HG03442 (cell line): ENCODE data around the gene CES3.
"Not testable (repeated sequence)": the region's sequence is repeated elsewhere in the genome, so short reads cannot be mapped to it uniquely, and the experiment has no call there.

Source experiments
- ATAC-seq: cut with Tn5 transposase; IDR thresholded peaks from one replicate; pipeline ENCODE4 v1.9.1; 2021; ENCODE audit warnings: mild to moderate bottlenecking, moderate library complexity; ENCODE audit not compliant: unreplicated experiment

Gene CES3

DNA sequence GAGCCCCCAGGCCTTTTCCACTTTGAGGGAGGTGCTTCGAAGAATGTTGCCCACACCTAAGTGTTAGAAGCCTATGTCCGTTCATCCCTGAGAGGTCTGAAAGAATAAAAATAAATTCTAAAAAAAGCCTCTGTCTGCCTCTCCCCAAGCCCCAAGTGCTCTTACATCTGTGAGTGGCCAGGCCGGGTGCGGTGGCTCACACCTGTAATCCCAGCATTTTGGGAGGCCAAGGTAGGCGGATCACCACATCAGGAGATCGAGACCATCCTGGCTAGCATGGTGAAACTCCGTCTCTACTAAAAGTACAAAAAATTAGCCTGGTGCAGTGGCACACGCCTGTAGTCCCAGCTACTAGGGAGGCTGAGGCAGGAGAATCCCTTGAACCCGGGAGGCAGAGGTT lies 16.1 kb upstream of the CES3 start:
- ATAC-seq, result not testable (repeated sequence)

DNA sequence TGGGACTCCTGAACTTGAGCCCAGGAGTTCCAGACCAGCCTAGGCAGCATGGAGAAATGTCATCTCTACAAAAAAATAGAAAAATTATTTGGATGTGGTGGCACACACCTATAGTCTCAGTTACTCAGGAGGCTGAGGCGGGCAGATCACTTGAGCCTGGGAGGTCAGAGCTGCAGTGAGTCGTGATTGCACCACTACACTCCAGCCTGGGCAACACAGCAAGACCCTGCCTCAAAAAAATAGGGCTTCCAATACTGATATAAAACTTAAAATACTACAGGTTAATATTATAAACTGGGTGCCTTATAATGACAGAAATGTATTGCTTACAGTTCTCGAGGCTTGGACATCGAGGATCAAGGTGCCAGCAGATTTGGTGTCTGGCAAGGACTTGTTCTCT lies 15.1 kb upstream of the CES3 start:
- no peak for ATAC-seq

DNA sequence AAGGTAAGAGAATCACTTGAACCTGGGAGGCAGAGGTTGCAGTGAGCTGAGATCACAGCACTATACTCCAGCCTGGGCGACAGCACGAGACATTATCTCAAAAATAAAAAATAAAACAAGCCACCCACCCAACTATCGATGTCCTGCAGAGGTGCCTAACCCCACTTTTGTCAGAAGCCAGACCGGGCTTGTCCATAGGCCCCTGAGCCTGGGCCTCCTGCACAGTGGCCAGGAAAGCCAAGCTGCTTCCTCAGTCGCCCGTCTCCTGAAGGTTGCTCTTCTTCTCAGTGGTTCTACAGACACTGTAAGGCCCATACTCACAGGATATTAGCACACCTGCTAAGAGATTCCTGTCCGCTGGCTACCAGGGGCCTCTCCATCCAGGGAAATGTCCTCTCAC lies 14.5 kb upstream of the CES3 start:
- ATAC-seq, result no peak

DNA sequence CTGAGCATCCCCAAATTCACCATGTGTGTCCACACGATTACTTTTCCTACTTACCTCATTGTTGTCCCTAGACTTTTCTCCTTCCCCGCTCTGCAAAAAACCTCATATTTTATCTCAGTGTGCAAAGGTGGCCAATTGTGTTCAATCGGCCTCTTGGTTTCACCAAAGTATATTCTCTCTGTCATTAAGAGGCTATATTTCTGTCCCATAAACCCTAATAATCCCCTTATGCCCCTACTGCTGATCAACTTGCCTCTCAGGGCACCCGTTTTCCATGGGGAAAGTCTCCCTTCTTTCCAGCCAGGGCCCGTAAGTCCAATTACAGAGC lies 14.1 kb upstream of the CES3 start:
- no peak for ATAC-seq

DNA sequence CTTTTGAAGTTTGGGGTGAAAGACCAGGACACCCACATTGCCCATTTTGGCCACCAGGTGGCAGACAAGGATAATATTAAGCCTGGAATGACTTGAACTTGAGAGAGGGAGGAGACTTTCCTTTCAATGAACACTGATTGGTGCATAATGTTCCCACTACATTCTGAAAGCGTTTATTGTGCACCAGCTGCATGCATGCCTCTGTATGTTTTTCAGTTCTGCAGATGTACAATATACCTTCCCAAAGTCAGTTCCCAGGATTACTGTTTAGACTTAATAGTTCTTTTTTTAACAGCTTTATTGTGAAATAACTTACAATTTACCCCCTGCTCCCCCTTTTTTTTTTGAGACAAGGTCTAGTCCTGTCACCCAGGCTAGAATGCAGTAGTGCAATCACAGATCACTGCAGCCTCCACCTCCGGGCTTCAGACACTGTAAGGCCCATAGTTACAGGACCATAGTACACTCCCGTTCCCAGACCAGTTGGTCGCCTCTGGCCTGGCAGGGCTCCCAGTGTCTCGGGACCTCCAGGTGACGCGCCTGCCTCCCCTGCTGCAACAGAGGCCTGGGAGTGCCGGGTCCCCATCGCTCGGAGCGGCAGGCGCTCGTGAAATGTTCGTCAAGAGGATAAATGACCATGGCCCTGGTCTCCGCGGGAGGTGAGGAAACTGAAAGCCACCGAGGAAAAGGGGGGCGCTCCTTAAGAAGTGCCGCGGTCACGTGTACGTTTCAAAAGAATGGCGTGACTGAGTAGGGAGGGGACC lies 13.6 kb upstream of the CES3 start:
- ATAC-seq, result no peak

DNA sequence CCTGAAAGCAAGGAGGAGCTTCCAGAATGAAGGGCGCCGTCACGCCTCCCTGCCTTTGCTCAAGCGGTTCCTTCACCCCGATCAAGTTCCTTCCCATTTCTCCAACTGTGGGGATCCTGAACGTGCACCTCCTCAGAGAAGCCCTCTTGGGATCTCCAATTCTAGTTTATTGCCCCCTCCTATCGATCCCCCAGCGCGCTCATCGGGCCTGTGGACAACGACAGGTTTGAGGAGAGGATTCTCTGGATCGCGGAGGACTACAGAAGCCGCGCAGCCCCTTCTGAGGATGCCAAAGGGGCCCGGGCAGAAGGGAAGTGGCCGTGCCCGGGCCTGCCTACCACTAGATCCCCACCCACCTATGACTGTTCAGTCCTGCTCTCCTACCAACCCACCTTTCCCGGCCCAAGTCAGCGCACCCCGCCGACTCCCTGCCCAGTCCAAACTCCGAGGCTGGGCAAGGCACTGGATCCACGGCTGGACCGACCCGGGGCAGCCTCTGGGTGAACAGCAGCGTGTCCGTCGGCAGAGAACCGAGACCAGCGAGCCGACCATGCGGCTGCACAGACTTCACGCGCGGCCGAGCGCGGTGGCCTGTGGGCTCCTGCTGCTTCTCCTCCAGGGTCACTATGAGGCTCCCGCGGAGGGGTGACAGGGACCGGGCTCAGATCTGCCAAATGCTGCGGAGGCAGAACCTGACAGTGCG lies 12.8 kb upstream of the CES3 start:
- ATAC-seq, result no peak

DNA sequence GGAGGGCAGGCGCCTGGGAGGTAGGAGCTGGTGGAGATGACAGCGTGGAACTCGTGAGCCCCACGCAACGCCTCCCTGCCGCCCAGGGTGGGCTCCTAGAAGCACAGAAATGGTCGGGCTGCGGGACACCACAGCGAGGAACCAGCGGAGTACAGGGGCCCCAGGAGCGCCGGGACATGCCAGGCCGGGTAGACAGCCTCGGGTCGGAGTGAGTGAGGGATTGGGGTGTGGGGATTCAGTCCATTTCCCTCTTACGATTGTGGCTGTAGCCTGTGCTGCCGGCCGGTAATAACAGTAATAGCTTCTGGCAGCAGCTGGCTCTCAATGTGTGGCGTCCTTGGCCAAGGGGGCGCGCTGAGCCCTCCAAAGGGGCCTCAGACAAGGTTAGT lies 12.2 kb upstream of the CES3 start:
- no peak for ATAC-seq

DNA sequence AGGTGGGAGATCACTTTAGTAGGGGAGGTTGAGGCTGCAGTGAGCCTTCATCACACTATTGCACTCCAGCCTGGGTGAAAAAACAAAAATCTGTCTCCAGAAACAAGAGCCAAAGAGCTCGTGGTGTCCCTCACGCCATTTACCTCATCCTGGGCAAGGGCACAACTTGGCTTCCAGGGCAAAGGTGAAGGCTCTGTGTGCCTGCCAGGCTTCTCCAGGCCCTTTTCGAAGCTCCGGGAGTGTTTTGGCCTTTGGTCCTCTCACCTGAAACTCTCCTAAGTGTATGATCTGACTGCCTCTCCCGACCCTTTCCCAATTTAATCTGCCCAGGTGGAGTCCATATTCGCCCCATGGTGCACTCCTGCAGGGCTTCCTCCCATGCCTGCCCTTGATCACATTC lies 11.6 kb upstream of the CES3 start:
- no peak for ATAC-seq

DNA sequence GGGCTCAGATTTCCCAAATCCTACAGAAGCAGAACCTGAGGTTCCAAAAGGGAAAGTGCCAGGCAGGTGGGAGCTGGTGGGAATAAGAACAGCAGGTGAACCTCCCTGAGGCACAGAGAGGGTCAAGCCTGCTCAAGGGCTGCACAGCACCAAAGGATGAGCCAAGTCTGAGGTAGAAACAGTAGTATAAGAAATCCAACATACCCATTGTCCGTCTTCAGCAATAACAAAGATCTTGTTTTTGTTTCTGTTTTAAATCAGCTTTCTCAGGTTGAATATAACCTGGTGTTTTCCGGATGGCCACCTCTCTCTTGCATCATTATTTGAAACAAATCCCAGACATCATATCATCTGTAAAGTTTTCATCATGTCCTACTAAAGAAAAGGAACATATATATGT lies 10.6 kb upstream of the CES3 start:
- ATAC-seq, result no peak

DNA sequence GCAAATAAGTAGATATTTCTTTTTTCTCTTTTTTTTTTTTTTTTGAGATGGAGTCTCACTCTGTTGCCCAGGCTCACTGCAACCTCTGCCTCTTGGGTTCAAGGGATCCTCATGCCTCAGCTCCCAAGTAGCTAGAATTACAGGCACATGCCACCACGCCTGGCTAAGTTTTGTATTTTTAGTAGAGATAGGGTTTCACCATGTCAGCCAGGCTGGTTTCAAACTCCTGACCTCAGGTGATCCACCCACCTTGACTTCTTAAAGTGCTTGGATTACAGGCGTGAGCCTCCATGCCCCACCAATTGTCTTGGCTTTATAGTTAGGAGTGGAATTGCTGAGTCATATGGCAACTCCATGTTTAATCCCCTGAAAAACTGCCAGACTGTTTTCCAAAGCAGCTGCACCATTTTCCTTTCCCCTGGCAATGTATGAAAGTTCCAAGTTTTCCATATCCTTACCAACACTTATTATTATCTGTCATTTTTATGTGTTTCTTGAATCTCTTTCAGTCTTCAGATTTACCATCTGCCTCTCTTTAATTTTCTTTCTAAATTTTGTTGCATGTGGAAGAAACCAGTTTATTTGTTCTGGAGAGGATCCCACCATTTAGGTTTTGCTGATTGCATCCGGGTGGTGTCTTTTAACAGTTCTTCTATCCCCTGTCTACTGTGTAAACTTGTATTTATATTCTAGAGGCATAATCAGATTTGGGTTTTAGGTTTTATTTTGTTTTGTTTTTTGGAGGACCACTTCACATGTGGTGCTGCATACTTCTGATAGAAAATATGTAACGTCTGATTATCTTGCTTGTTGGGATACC lies 9.9 kb upstream of the CES3 start:
- ATAC-seq, result no peak

DNA sequence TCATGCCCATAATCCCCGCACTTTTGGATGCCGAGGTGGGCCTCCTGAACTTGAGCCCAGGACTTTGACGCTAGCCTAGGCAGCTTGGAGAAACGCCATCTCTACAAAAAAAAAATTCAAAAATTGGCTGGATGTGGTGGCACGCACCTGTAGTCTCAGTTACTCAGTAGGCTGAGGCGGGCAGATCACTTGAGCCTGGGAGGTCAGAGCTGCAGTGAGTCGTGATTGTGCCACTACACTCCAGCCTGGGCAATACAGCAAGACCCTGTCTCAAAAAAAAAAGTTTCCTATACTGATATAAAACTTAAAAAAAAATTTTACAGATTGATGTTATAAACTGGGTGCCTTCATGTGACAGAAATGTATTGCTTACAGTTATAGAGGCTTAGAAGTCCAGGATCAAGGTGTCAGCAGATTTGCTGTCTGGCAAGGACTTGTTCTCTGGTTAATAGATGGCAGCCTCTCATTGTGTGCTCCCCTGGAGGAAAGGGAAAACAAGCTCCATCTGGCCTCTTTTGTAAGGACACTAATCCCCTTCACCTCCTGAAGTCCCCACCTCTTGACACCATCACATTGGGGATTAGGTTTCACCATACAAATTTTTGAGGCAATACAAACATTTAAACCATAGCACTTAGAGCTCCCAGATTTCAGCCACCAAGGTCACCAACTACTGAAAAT lies 8.5 kb upstream of the CES3 start:
- ATAC-seq, result no peak

DNA sequence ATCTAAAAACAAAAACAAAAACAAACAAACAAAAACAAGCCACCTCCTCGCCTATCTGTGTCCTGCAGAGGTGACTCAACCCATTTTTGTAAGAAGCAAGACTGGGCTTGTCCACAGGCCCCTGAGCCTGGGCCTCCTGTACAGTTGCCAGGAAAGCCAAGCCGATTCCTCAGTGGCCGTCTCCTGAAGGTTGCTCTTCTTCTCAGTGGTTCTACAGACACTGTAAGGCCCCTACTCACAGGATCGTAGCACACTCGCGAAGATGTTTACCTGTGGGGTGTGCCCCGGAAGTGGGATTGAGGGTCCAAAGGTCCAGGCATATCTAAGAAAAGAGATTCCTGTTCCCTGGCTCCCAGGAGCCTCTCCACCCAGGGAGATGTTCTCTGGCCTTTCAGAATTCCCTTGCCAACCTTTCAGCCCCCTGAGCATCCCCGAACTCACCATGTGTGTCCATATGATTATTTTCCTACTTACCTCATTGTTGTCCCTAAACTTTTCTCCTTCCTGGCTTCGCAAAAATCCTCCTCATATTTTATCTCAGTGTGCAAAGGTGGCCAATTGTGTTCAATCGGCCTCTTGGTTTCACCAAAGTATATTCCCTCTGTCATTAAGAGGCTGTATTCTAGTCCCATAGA lies 7.5 kb upstream of the CES3 start:
- no peak for ATAC-seq

DNA sequence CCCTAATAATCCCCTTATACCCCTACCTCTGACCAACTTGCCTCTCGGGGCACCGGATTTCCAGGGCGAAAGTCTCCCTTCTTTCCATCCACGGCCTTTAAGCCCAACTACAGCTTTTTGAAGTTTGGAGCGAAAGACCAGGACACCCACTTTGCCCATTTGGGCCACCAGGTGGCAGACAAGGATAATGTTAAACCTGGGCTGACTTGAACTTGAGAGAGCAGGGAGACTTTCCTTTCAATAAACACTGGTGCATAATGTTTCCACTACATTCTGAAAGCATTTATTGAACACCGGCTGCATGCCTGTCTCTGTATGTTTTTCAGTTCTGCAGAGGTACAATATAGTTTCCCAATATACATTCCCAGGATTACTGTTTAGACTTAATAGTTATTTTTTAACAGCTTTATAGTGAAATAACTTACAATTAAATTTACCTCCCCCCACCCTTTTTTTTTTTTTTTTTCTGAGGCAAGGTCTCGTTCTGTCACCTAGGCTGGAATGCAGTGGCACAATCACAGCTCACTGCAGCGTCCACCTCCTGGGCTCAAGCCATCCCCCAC lies 6.9 kb upstream of the CES3 start:
- ATAC-seq, result no peak

DNA sequence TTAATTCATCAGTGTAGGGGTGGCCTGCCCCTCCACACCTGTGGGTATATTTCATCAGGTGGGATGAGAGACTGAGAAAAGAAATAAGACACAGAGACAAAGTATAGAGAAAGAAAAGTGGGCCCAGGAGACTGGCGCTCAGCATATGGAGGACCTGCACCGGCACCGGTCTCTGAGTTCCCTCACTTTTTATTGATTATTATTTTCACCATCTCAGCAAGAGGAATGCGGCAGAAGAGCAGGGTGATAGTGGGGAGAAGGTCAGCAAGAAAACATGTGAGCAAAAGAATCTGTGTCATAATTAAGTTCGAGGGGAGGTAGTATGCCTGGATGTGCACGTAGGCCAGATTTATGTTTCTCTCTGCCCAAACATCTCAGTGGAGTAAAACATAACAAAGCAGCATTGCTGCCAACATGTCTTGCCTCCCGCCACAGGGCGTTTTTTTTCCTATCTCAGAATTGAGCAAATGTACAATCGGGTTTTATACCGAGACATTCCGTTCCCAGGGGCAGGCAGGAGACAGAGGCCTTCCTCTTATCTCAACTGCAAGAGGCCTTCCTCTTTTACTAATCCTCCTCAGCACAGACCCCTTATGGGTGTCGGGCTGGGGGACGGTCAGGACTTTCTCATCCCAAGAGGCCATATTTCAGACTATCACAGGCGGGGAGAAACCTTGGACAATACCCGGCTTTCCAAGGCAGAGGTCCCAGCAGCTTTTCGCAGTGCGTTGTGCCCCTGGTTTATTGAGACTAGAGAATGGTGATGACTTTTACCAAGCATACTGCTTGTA lies 5.5 kb upstream of the CES3 start:
- ATAC-seq, result not testable (repeated sequence)

DNA sequence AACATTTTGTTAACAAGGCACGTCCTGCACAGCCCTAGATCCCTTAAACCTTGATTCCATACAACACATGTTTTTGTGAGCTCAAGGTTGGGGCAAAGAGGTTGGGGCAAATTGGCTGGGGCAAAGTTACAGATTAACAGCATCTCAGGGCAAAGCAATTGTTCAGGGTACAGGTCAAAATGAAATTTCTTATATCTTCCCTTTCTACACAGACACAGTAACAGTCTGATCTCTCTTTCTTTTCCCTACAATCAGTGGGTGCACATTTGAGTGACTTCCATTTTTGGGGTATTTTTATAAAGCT lies 5.0 kb upstream of the CES3 start:
- ATAC-seq, result not testable (repeated sequence)

DNA sequence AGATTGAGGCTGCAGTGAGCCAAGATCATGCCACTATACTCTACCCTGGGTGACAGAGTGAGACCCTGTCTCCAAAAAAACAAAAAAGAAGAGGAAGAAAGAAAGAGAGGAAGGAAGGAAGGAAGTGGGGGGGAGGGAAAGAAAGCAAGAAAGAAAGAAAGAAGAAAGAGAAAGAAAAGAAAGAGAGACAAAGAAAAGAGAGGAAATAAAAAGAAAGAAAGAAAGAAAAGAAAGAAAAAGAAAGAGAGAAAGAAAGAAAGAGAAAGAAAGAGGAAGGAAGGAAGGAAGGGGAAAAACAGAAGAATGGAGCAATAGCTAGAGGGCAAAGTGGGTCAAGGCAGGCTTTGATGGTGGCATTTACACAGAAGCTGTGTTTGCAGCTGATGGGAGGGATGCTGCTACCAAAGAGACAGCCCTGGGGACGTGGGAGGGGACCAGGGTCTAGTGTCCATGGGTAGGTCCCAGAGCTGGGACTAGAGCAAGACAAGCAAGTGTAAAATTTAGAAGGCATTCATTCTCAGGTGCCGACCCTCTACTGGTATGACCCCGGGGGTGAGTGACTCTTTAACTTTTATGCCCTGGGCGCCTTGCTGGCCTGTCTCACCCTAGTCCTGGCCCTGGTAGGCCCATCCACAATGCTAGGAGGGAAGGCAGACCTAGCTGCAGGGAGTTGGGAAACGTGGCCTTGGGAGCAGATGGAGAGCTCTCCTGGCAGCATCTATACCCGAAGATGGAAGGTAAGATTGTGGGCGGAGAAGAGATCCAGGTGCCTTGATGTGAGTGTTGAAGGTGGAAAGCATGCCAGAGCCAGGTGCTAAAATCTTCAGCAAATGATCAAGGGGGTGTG lies 2.0 kb upstream of the CES3 start:
- no peak for ATAC-seq

DNA sequence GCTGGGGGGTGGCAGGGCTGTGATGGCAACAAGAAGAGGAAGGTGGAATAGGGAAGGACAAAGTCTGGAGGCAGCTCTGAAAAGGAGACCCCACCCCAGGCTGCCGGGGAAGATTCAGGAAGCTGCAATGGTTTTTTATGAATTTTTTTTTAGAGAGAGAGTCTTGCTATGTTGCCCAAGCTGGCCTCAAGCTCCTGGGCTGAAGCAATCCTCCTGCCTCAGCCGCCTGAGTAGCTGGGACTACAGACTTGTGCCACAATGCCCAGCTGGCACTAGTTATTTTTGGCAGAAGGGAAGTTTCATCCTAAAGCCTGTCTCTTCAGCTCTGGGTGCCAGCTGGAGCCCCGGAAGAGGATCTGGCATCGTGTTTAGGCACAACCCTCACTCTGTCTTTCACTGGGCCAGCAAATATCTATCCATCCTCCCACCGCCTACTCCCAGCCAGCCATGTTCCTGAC lies 1.3 kb upstream of the CES3 start:
- no peak for ATAC-seq

DNA sequence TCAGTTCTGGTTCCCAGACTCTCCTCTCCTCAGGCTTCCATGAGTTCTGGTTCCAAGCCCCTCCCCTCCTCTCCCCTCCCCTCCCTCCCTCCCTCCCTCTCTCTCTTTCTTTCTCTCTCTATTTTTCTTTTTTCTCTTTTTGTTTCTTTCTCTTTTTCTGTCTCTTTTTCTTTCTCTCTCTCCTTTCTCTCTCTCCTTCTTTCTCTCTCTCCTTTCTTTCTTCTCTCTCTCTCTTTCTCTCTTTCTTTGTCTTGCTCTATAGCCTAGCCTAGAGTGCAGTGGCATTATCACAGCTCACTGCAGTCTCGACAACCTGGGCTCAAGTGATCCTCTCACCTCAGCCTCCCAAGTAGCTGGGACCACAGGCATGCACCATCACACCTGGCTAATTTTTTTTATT lies 796 bp upstream of the CES3 start:
- ATAC-seq, result no peak

DNA sequence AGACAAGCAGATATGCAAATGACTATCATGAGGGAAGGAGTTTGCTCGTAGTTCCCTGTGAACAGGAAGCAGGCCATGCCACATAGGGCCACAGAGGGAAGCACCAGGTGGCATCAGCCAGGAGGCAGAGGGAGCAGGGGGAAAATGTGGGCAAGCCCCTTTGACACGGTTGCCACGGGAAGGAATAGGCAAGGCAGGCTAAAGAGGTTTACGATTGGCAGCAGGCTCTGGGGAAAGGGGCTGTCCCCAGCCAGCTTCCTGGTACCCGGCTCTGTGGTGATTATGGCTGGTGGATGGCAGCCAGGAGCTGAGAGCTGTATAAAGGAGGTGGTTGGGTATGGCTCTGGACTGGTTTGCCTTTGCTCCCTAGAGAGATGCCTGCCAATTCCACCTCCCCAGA lies 848 bp downstream of the CES3 start:
- ATAC-seq, result no peak
